ENCODE data around the gene FEZF1.

DNA sequence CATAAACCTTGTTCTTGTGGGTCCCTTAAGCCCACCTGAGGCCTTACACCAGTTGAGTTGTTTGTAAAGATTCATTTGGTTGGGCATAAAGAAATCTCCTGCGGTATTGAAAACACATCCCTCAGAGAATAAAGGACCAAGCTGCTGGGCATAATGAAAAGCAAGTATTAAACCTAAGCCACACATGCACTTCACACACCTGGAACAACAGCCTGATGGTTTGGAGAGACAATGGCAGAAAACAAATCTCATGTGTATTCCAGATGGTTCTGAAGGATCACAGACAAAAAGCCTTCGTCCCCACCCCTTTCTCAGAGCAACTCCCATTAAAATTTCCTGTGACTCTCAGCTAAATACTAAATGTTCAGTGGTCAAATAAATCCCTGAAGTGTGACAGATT is 44.2 kb downstream of the FEZF1 start:
- TF ChIP-seq POLR2A (IDR thresholded peaks at IDR 0.05) (no peak), CTCF (IDR thresholded peaks at IDR 0.05) (no peak)

Data from right lobe of liver (tissue), 4 donors.